ENCODE results near the gene STPG1. TPM values are rescaled to one million over a fixed set of nuclear protein-coding genes. Genes with fewer than 3 reads are reported as not detected.

The STPG1 gene
- polyA plus RNA-seq, 2 of the 4 experiments (the other 2 are of a cell fraction): 4.4 to 9.7 TPM

GRCh38 chr1:24374891-24375786, 38.4 kb downstream of the STPG1 start:
- ATAC-seq: peak; percentile 79 to 87; a peak in 5 of 6 replicates
- POLR2A ChIA-PET: interaction anchor here (0.6 kb wide), 1 partner anchor 1444 kb away, joined by 3 read pairs; the partner anchor contains the start of gene MTFR1L
- peak overlapping the region; percentile 77 for H3K4me2 ChIP-seq

GRCh38 chr1:24373710-24374109, 39.9 kb downstream of the STPG1 start:
- ChIA-PET POLR2A (interaction anchor here (0.7 kb wide), 1 partner anchor 171 kb away, joined by 12 read pairs; no protein-coding TSS in a partner anchor), CTCF (interaction anchor here (1.2 to 3.6 kb wide), 4 partner anchors 12 to 175 kb away, joined by 3 to 23 read pairs (median 6); no protein-coding TSS in a partner anchor)
- no peak overlapping the region for H3K4me2 ChIP-seq
- TF ChIP-seq TFCP2L1 (CRISPR knock-in tag; IDR thresholded peaks at IDR 0.05): no peak
- TF ChIP-seq RFX5 (IDR thresholded peaks at IDR 0.05): no peak
- no peak for TF ChIP-seq USF2 (IDR thresholded peaks at IDR 0.05)
- TF ChIP-seq PBX3 (IDR thresholded peaks at IDR 0.05): no peak
- TF ChIP-seq EHF (CRISPR knock-in tag; IDR thresholded peaks at IDR 0.05): no peak
- TF ChIP-seq ZNF302 (CRISPR knock-in tag; IDR thresholded peaks at IDR 0.05): no peak
- TF ChIP-seq ESRRA (IDR thresholded peaks at IDR 0.05; ENCODE audit: borderline replicate concordance, low read length): no peak
- no peak for TF ChIP-seq HOXB5 (CRISPR knock-in tag; IDR thresholded peaks at IDR 0.05)
- no peak for TF ChIP-seq CBX8 (IDR thresholded peaks at IDR 0.05)
- no peak for TF ChIP-seq PHF8 (IDR thresholded peaks at IDR 0.05; ENCODE audit: borderline replicate concordance, low read depth)
- TF ChIP-seq CHD2 (IDR thresholded peaks at IDR 0.05; ENCODE audit: low read length, partially characterized antibody): no peak
- no peak for TF ChIP-seq HMGXB4 (CRISPR knock-in tag; IDR thresholded peaks at IDR 0.05; ENCODE audit: borderline replicate concordance)
- H3K4me1 ChIP-seq: peaks cover 22% of the 10 kb centered on the region
- H3K4me3 ChIP-seq: no peak overlapping the region
- no peak for FAIRE-seq
- 98% methylated on average over 8 of the region's 8 CpGs for WGBS (ENCODE audit: missing lambda C conversion rate)
- no peak for DNase-seq (ENCODE audit: low read depth in 1 of 2, low spot score in 1 of 2)
- no peaks in the 10 kb centered on the region for H3K9me3 ChIP-seq
- no peak for ATAC-seq
- peak overlapping the region; percentile 81 to 83 for H3K27ac ChIP-seq

More at GRCh38 chr1:24374891-24375786, 38.4 kb downstream of the STPG1 start:
- Histone ChIP-seq H3K4me3 (no peak overlapping the region), H3K4me1 (peaks cover 24% of the 10 kb centered on the region), H3K27ac (peak overlapping the region; percentile 81 to 83), H3K9me3 (no peaks in the 10 kb centered on the region)
- TF ChIP-seq HES2 (IDR thresholded peaks at IDR 0.05) (no peak), MAX (IDR thresholded peaks at IDR 0.05) (peak; percentile 33; the same call in 1 of the 2 replicates), CEBPB (IDR thresholded peaks at IDR 0.05) (0 out of 4 replicates have a peak, but pooled peaks of 1 of the 2 experiments have one; percentile 8), HMGXB4 (CRISPR knock-in tag; IDR thresholded peaks at IDR 0.05; ENCODE audit: borderline replicate concordance) (no peak), EP300 (IDR thresholded peaks at IDR 0.05) (peak in 1 of 2 experiments; percentile 30; a peak in 1 of 5 replicates), FOSL2 (IDR thresholded peaks at IDR 0.05) (no peak), FOSL2 (CRISPR knock-in tag; IDR thresholded peaks at IDR 0.05) (peak; percentile 38), MAFK (IDR thresholded peaks at IDR 0.05; ENCODE audit: partially characterized antibody) (peak; percentile 41), JUN (IDR thresholded peaks at IDR 0.05) (no peak), GATA3 (IDR thresholded peaks at IDR 0.05; ENCODE audit: borderline replicate concordance) (peak; percentile 66), ESRRA (IDR thresholded peaks at IDR 0.05; ENCODE audit: borderline replicate concordance, low read length) (no peak), MAZ (IDR thresholded peaks at IDR 0.05; ENCODE audit: borderline replicate concordance, low read depth, low read length) (no peak), RAD21 (conservative IDR thresholded peaks at IDR 0.05 in 1 of 2, IDR thresholded peaks at IDR 0.05 in 1 of 2) (0 out of 5 replicates have a peak, but pooled peaks of 1 of the 2 experiments have one; percentile 4)
- peak in 1 of 2 experiments; percentile 82 for DNase-seq (ENCODE audit: low read depth in 1 of 2, low spot score in 1 of 2)
- CTCF ChIA-PET: interaction anchor here (0.8 to 3.6 kb wide), 4 partner anchors 16 to 174 kb away, joined by 3 to 23 read pairs (median 16); no protein-coding TSS in a partner anchor
- peak; percentile 82 for FAIRE-seq
- 3% methylated on average over 13 of the region's 13 CpGs for WGBS (ENCODE audit: missing lambda C conversion rate)

Data from A549 (cell line).